Activated naive CD4-positive, alpha-beta T cell treated with anti-CD3 and anti-CD28 coated beads, Interleukin-2, amount 10 ng/mL, durations not matched to agents 5 hours and 36 hours (primary cell): Measurements from ENCODE around the gene WNT1. TPM values are rescaled to one million over a fixed set of nuclear protein-coding genes. Genes with fewer than 3 reads are reported as not detected.

Experiments
- total RNA-seq, 2 experiments: library from RNA; stranded (reverse); gene quantifications; one replicate each; pipeline ENCODE4 v1.2.3, GENCODE V29; 2021

WNT1 gene
- total RNA-seq, result under 1 TPM; 0.72 to 0.73 TPM

GRCh38 chr12:48978291-48978740 is at the start of gene WNT1:
Gene WNT1 (plus strand): TSS chr12:48978322. CDS start chr12:48978651, 329 bp downstream.

GRCh38 chr12:48957141-48958048 is 20.7 kb upstream of the WNT1 start, which contains the start of gene ARF3:
Gene ARF3 (minus strand): TSS chr12:48957487. CDS start chr12:48941095, 16,392 bp downstream.

GRCh38 chr12:48999371-49000131 is 21.4 kb downstream of the WNT1 start, which contains the start of gene DDN:
Gene DDN (minus strand): TSS chr12:48999375. CDS start chr12:48999287, 88 bp downstream.

GRCh38 chr12:49018261-49019119 is 40.4 kb downstream of the WNT1 start, which contains the start of gene PRKAG1:
Gene PRKAG1 (minus strand): TSS chr12:49018776. CDS start chr12:49018740, 36 bp downstream.

Other genes starting within 250 kb of the WNT1 start
- gene ADCY6, start 189.2 kb upstream of the WNT1 start, total RNA-seq, result under 1 TPM in 1 of 2 experiments, not detected in 1; 0.03 TPM
- 10 to 100 TPM; 20.5 to 20.6 TPM for gene CACNB3, start 159.8 kb upstream of the WNT1 start, total RNA-seq
- gene DDX23, start 126.2 kb upstream of the WNT1 start, total RNA-seq, result 100 to 1,000 TPM; 117 to 122 TPM
- gene RND1, start 112.5 kb upstream of the WNT1 start, total RNA-seq, result 1 to 10 TPM; 1.2 to 1.8 TPM
- 10 to 100 TPM; 46.9 TPM for gene FKBP11, start 52.8 kb upstream of the WNT1 start, total RNA-seq
- 100 to 1,000 TPM; 100 to 101 TPM for gene ARF3, start 20.8 kb upstream of the WNT1 start, total RNA-seq
- gene WNT10B, start 6.6 kb upstream of the WNT1 start, total RNA-seq, result 1 to 10 TPM; 4.6 to 5.2 TPM
- gene DDN, start 21.1 kb downstream of the WNT1 start, total RNA-seq, result under 1 TPM; 0.10 to 0.17 TPM
- 10 to 100 TPM; 60.9 to 61.5 TPM for gene PRKAG1, start 40.5 kb downstream of the WNT1 start, total RNA-seq
- gene KMT2D, start 82.5 kb downstream of the WNT1 start, total RNA-seq, result 10 to 100 TPM; 94.9 to 98.9 TPM
- gene RHEBL1, start 91.7 kb downstream of the WNT1 start, total RNA-seq, result 1 to 10 TPM; 6.6 to 8.4 TPM
- gene DHH, start 116.5 kb downstream of the WNT1 start, total RNA-seq, result under 1 TPM; 0.10 to 0.24 TPM
- gene LMBR1L, start 132.5 kb downstream of the WNT1 start, total RNA-seq, result 10 to 100 TPM; 72.5 to 76.4 TPM
- gene TUBA1B, start 153.1 kb downstream of the WNT1 start, total RNA-seq, result 1,000 to 10,000 TPM; 1,312 to 1,402 TPM
- 10 to 100 TPM; 79.3 to 80.2 TPM for gene TUBA1A, start 210.8 kb downstream of the WNT1 start, total RNA-seq